Mucosa of descending colon (tissue), 3 donors: ENCODE results near the gene DSP. TPM values are rescaled to one million over a fixed set of nuclear protein-coding genes. Genes with fewer than 3 reads are reported as not detected.

Source experiments
- ATAC-seq: fragments of 200-7000 bp; cut with Tn5 transposase; one replicate; pipeline ENCODE4 v1.9.1; 2020; ENCODE audit warnings: mild to moderate bottlenecking, moderate library complexity
- DNase-seq, 3 donors: peaks; one replicate each; pipeline ENCODE4 v3.0.0-alpha.2; 2020
- H3K36me3 ChIP-seq: fragments of 200-600 bp; one replicate; pipeline ENCODE4 v1.8.0; 2021; ENCODE audit warnings: low read depth, mild to moderate bottlenecking
- H3K4me1 ChIP-seq: fragments of 200-600 bp; one replicate; pipeline ENCODE4 v1.8.0; 2021; ENCODE audit warnings: low read depth, mild to moderate bottlenecking
- H3K4me3 ChIP-seq: fragments of 200-600 bp; one replicate; pipeline ENCODE4 v1.8.0; 2021; ENCODE audit warnings: mild to moderate bottlenecking
- H3K9me3 ChIP-seq: fragments of 200-600 bp; one replicate; pipeline ENCODE4 v1.8.0; 2021; ENCODE audit warnings: mild to moderate bottlenecking
- intact Hi-C, 2 donors: fragments of 100-400 bp; cut with DNase I in 1 of 2; cut with micrococcal nuclease in 1 of 2; formaldehyde crosslinking; loops; one replicate each; pipeline versions ENCODE4 v1.11.0 to v1.11.1; 2022; cut with DNase I, micrococcal nuclease
- total RNA-seq, 3 donors: library from RNA; stranded (reverse); fragmentation: NEBNext Ultra II Directional in 2 of 3; extraction: Animal tissue kit (Norgen Biotek cat#: 25700) in 2 of 3; gene quantifications; one replicate each; pipeline versions ENCODE4 v1.2.1 to v1.2.4, GENCODE V29; 2021 to 2023
- TF ChIP-seq, protein P1 (sequence below): fragments of 200-600 bp; IDR thresholded peaks from one replicate; pipeline ENCODE4 v1.8.0; 2022; ENCODE audit warnings: antibody characterized with exemption, mild to moderate bottlenecking
- donor health status: DM: no; HTN: no; CAD: no; lungs with moderate emphysema.
- donor health status: DM: no; HTN: no; CAD: no.
- donor health status: DM: no; HTN: yes; CAD: no.

Gene DSP
- total RNA-seq, 3 donors from 2014 or later: 85.2 to 265 (median 177) TPM

DNA sequence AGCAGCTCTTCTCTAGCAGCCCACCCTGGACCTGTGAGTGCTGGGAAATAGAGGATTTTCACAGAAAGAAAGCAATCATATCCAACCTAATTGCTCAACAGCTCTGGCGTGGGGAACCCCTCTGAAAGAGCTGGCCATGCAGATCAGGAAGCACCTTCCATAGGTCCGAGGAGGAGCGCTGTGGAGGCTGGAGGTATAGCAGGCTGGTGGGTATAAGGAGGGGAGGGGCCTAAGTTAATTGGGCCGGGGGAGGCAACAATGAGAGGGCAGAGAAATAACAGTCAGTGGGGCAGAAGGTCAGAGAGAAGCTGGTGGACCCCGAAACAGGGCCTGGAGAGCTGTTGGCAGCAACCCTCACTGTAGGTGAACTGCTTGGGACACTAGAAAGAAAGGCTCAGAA, 89.3 kb downstream of the DSP start:
- ATAC-seq: no peak
- H3K36me3 ChIP-seq: no peaks in the 10 kb centered on the region
- no peaks in the 10 kb centered on the region for H3K9me3 ChIP-seq
- DNase-seq: no peak
- peaks cover 5% of the 10 kb centered on the region for H3K4me1 ChIP-seq
- intact Hi-C loops: no loop called here
- no peak overlapping the region for H3K4me3 ChIP-seq
- TF ChIP-seq, protein P1, sequence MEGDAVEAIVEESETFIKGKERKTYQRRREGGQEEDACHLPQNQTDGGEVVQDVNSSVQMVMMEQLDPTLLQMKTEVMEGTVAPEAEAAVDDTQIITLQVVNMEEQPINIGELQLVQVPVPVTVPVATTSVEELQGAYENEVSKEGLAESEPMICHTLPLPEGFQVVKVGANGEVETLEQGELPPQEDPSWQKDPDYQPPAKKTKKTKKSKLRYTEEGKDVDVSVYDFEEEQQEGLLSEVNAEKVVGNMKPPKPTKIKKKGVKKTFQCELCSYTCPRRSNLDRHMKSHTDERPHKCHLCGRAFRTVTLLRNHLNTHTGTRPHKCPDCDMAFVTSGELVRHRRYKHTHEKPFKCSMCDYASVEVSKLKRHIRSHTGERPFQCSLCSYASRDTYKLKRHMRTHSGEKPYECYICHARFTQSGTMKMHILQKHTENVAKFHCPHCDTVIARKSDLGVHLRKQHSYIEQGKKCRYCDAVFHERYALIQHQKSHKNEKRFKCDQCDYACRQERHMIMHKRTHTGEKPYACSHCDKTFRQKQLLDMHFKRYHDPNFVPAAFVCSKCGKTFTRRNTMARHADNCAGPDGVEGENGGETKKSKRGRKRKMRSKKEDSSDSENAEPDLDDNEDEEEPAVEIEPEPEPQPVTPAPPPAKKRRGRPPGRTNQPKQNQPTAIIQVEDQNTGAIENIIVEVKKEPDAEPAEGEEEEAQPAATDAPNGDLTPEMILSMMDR: no peak

DNA sequence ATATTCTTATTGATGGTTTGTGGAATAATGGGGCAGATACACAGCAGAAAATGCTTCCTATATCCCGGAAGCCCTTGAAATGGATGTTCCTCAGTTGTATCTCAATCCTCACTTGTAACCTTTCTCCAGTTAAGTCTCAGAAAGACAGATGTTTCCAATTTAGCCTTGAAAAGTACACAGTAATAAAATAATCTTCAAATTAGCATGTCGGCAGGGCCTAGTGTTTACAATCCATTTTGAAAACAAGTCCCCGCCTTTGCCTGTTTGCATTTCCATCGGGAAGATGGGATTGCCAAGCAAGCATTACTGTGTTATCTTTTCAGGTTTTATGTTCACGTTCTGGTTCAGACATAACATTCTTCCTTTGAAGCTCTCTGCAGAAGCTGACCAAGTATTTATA, 90.0 kb downstream of the DSP start:
- ATAC-seq (peak; percentile 54), DNase-seq (peak in 1 of 3 donors; percentile 54)
- Histone ChIP-seq H3K4me3 (no peak overlapping the region), H3K4me1 (peaks cover 5% of the 10 kb centered on the region), H3K9me3 (no peaks in the 10 kb centered on the region), H3K36me3 (no peaks in the 10 kb centered on the region)
- TF ChIP-seq, protein P1: no peak
- intact Hi-C loops: no loop called here

DNA sequence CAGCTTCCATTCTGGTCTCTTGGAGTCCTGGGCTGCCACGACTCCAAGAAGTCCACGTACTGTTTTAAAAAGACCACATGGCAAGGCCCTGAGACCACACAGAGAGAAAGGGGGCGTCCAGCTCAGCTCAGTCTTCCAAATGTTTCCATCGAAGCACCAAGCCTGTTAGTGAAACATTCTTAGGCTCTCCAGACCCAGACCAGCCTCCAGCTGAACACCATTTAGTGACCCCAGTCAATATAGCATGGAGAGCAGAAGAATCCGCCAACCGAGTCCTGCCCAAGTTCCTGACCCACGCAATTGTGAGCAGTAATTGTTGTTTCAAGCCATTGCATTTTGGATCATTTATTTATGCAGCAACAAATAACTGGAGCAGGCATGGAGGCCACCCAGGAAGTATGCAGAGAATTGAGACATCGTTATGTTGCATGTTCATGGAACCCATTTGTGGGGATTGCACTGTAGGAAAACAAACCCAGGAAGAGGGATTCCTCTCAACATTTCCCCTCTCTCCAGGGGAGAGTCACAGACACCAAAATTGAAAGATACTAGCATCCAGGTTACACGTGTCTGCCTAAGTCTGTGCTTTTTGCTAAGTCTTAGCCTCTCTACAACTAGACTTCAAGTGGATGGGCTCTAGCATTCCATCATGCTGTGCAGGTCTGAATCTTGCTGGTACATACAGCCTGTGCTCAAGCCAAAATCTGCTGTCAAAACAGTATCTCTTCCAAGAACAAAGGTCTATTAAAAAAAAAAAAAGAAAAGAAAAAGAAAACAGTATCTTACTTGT, 91.2 kb downstream of the DSP start:
- no peak for ATAC-seq
- no peaks in the 10 kb centered on the region for H3K36me3 ChIP-seq
- DNase-seq: no peak
- no peaks in the 10 kb centered on the region for H3K9me3 ChIP-seq
- intact Hi-C loops: no loop called here
- H3K4me3 ChIP-seq: no peak overlapping the region
- peaks cover 5% of the 10 kb centered on the region for H3K4me1 ChIP-seq
- TF ChIP-seq, protein P1: no peak

- Histone ChIP-seq H3K4me3 (no peak overlapping the region), H3K9me3 (no peaks in the 10 kb centered on the region), H3K4me1 (peaks cover 5% of the 10 kb centered on the region), H3K36me3 (no peaks in the 10 kb centered on the region)
- ATAC-seq: no peak
- TF ChIP-seq, protein P1: no peak
- DNase-seq: no peak
- intact Hi-C loops: no loop called here
These were observed 91.9 kb downstream of the DSP start for GRCh38 chr6:7633361-7633760.

- Histone ChIP-seq H3K4me1 (peaks cover 2% of the 10 kb centered on the region), H3K9me3 (no peaks in the 10 kb centered on the region), H3K36me3 (no peaks in the 10 kb centered on the region), H3K4me3 (no peak overlapping the region)
- intact Hi-C loops: no loop called here
- TF ChIP-seq, protein P1: no peak
- DNase-seq (no peak), ATAC-seq (no peak)
These were observed 94.7 kb downstream of the DSP start for GRCh38 chr6:7636151-7636550.

Other genes starting within 250 kb of the DSP start
- 100 to 1,000 TPM in 1 of 3 donors, 10 to 100 TPM in 2; 83.2 to 139 (median 99.4) TPM for gene SSR1, start 228.5 kb upstream of the DSP start, total RNA-seq
- gene CAGE1, start 151.9 kb upstream of the DSP start, total RNA-seq: under 1 TPM in 1 of 3 donors, not detected in 2; 0.09 TPM
- gene RIOK1, start 151.9 kb upstream of the DSP start, total RNA-seq: 10 to 100 TPM; 12.1 to 19.8 (median 15.0) TPM
- gene SNRNP48, start 48.5 kb downstream of the DSP start, total RNA-seq: 10 to 100 TPM; 10.6 to 14.2 (median 11.0) TPM
- gene BMP6, start 184.4 kb downstream of the DSP start, total RNA-seq: 1 to 10 TPM in 1 of 3 donors, under 1 TPM in 2; 0.55 to 1.9 (median 0.98) TPM